IMR-90 (cell line): ENCODE data around the gene DAPK1. TPM values are rescaled to one million over a fixed set of nuclear protein-coding genes. Genes with fewer than 3 reads are reported as not detected.

Experiments
- ATAC-seq: fragments of 200-7000 bp; cut with Tn5 transposase; 2 replicates; pipeline ENCODE4 v1.9.1; 2020; ENCODE audit warnings: low read depth, mild to moderate bottlenecking, moderate library complexity
- BruUV-seq: library from RNA; stranded (reverse); fragments of 400-500 nt; replicated peaks from 2 replicates; lab custom pipeline; 2021; lab: Mats Ljungman, UMichigan
- CTCF ChIA-PET: fragments of 300-600 bp; formaldehyde crosslinking; extraction: SDS; loops from one replicate; lab custom pipeline; 2021; ENCODE audit warnings: antibody characterized with exemption; lab: Yijun Ruan, JAX
- POLR2A ChIA-PET: fragments of 300-600 bp; sonication (Branson Sonifier 250); formaldehyde crosslinking; loops from one replicate; lab custom pipeline; 2022; ENCODE audit warnings: antibody characterized with exemption; ENCODE audit not compliant: unreplicated experiment; lab: Charles Lee
- DNase-seq: peaks from one replicate; pipeline ENCODE4 v3.0.0; 2013
- H2AFZ ChIP-seq: replicated peaks from 2 replicates; pipeline ENCODE3; 2013; ENCODE audit warnings: low read length, mild to moderate bottlenecking; ENCODE audit not compliant: poor library complexity
- H2AK5ac ChIP-seq: 2 replicates; pipeline ENCODE4 v1.6.1; 2013; ENCODE audit warnings: low read depth, low read length, inconsistent platforms
- H2AK9ac ChIP-seq: replicated peaks from 2 replicates; pipeline ENCODE3; 2013; ENCODE audit warnings: mild to moderate bottlenecking, low read depth, low read length, moderate library complexity; ENCODE audit not compliant: poor library complexity
- H2BK120ac ChIP-seq: 2 replicates; pipeline ENCODE4 v1.6.1; 2013; ENCODE audit warnings: low read depth, low read length, inconsistent platforms
- H2BK15ac ChIP-seq: 3 replicates; pipeline ENCODE4 v1.6.1; 2013; ENCODE audit warnings: low read depth, low read length, inconsistent platforms
- H2BK20ac ChIP-seq: 2 replicates; pipeline ENCODE4 v1.6.1; 2013; ENCODE audit warnings: low read depth, mild to moderate bottlenecking, inconsistent platforms, low read length, moderate library complexity
- H2BK5ac ChIP-seq: 2 replicates; pipeline ENCODE4 v1.6.1; 2013; ENCODE audit warnings: mild to moderate bottlenecking, low read depth, low read length, inconsistent platforms; ENCODE audit not compliant: poor library complexity, severe bottlenecking
- H3K14ac ChIP-seq: replicated peaks from 2 replicates; pipeline ENCODE4 v1.6.1; 2013; ENCODE audit warnings: low read depth, low read length, inconsistent platforms
- H3K18ac ChIP-seq: 2 replicates; pipeline ENCODE4 v1.6.1; 2013; ENCODE audit warnings: low read depth, low read length, control low read depth
- H3K23ac ChIP-seq: 2 replicates; pipeline ENCODE4 v1.6.1; 2013; ENCODE audit warnings: low read depth, low read length, inconsistent platforms
- H3K27ac ChIP-seq: 2 replicates; pipeline ENCODE4 v1.5.1; 2013; ENCODE audit warnings: mild to moderate bottlenecking, control low read depth, low read length; ENCODE audit not compliant: insufficient read depth
- H3K27me3 ChIP-seq: 2 replicates; pipeline ENCODE4 v1.6.1; 2013; ENCODE audit warnings: low read length; ENCODE audit not compliant: control insufficient read depth, insufficient read depth
- H3K36me3 ChIP-seq: 2 replicates; pipeline ENCODE4 v1.6.1; 2013; ENCODE audit warnings: low read length, mixed read lengths; ENCODE audit not compliant: control insufficient read depth, insufficient read depth
- H3K4ac ChIP-seq: 2 replicates; pipeline ENCODE4 v1.6.1; 2013; ENCODE audit warnings: low read depth, low read length, inconsistent platforms
- H3K4me1 ChIP-seq: 2 replicates; pipeline ENCODE4 v1.6.1; 2013; ENCODE audit warnings: low read length, mixed read lengths; ENCODE audit not compliant: control insufficient read depth, insufficient read depth
- H3K4me2 ChIP-seq: 2 replicates; pipeline ENCODE4 v1.6.1; 2013; ENCODE audit warnings: low read depth, mild to moderate bottlenecking, control low read depth, low read length, moderate library complexity
- H3K4me3 ChIP-seq: 2 replicates; pipeline ENCODE4 v1.5.1; 2013; ENCODE audit warnings: low read depth, mild to moderate bottlenecking, control low read depth, low read length, moderate library complexity; ENCODE audit not compliant: insufficient read depth
- H3K56ac ChIP-seq: 2 replicates; pipeline ENCODE4 v1.6.1; 2013; ENCODE audit warnings: low read length, inconsistent platforms; ENCODE audit not compliant: insufficient read depth; ENCODE audit errors: extremely low read depth
- H3K79me1 ChIP-seq, 2 experiments: 2 replicates each; pipeline ENCODE4 v1.6.1; 2013; ENCODE audit warnings: low read length in 2 of 2, inconsistent platforms in 1 of 2, low read depth in 1 of 2
- H3K9ac ChIP-seq: 2 replicates; pipeline ENCODE4 v1.6.1; 2013; ENCODE audit warnings: low read depth, low read length, control low read depth
- H3K9me1 ChIP-seq: 2 replicates; pipeline ENCODE4 v1.6.1; 2013; ENCODE audit warnings: low read length, inconsistent platforms; ENCODE audit not compliant: insufficient read depth
- H3K9me3 ChIP-seq: 2 replicates; pipeline ENCODE4 v1.6.1; 2013; ENCODE audit warnings: low read length; ENCODE audit not compliant: control insufficient read depth, insufficient read depth
- H4K20me1 ChIP-seq: 2 replicates; pipeline ENCODE4 v1.6.1; 2013; ENCODE audit warnings: low read length, inconsistent platforms; ENCODE audit not compliant: insufficient read depth
- H4K5ac ChIP-seq: 2 replicates; pipeline ENCODE4 v1.6.1; 2013; ENCODE audit warnings: mild to moderate bottlenecking, low read depth, low read length, control low read depth
- H4K8ac ChIP-seq, 2 experiments: 2 replicates each; pipeline ENCODE4 v1.6.1; 2013; ENCODE audit warnings: low read depth in 2 of 2, low read length in 2 of 2, control low read depth in 1 of 2, inconsistent platforms in 1 of 2
- H4K91ac ChIP-seq: 2 replicates; pipeline ENCODE4 v1.6.1; 2013; ENCODE audit warnings: low read depth, low read length, inconsistent platforms; ENCODE audit not compliant: insufficient read depth
- BHLHE40 ChIP-seq: fragments of 150-350 bp; IDR thresholded peaks from 2 replicates; pipeline ENCODE4 v1.6.1; 2016; ENCODE audit warnings: mild to moderate bottlenecking, low read depth, low read length
- CEBPB ChIP-seq: IDR thresholded peaks from 2 replicates; pipeline ENCODE4 v1.6.1; 2012; ENCODE audit warnings: low read depth, low read length, improper control_type of control experiment
- CHD1 ChIP-seq: IDR thresholded peaks from 2 replicates; pipeline ENCODE4 v1.6.1; 2012; ENCODE audit warnings: low read depth, low read length, improper control_type of control experiment
- FOS ChIP-seq: fragments of 150-350 bp; IDR thresholded peaks from 2 replicates; pipeline ENCODE4 v1.6.1; 2016; ENCODE audit warnings: low read depth, low read length
- MAFK ChIP-seq: IDR thresholded peaks from 2 replicates; pipeline ENCODE4 v1.6.1; 2012; ENCODE audit warnings: low read depth, low read length, improper control_type of control experiment
- MXI1 ChIP-seq: IDR thresholded peaks from 2 replicates; pipeline ENCODE4 v1.6.1; 2012; ENCODE audit warnings: low read depth, mild to moderate bottlenecking, low read length, moderate library complexity, borderline replicate concordance
- RCOR1 ChIP-seq: IDR thresholded peaks from 2 replicates; pipeline ENCODE4 v1.6.1; 2012; ENCODE audit warnings: mild to moderate bottlenecking, low read length, improper control_type of control experiment; ENCODE audit not compliant: insufficient replicate concordance
- RFX5 ChIP-seq: IDR thresholded peaks from 2 replicates; pipeline ENCODE4 v1.8.0; 2012; ENCODE audit warnings: low read depth, mild to moderate bottlenecking, low read length, moderate library complexity
- USF2 ChIP-seq: fragments of 150-350 bp; IDR thresholded peaks from 2 replicates; pipeline ENCODE4 v1.6.1; 2017; ENCODE audit warnings: mild to moderate bottlenecking, antibody characterized with exemption, low read length, low read depth
- WGBS, 2 experiments: methylation state at CpG; one replicate each; pipeline versions ENCODE4 v1.1.5 to v1.1.7; 2013; ENCODE audit warnings: missing lambda C conversion rate in 2 of 2; ENCODE audit not compliant: insufficient read length in 1 of 2; ENCODE audit errors: extremely low coverage in 2 of 2; 5-methylcytosine and 5-hydroxymethylcytosine counted together
- dilution Hi-C: fragments of 300-500 bp; cut with HindIII; formaldehyde crosslinking; loops from one replicate; pipeline ENCODE4 v1.14.3; 2018; ENCODE audit warnings: low sequenced_read_pairs; ENCODE audit not compliant: unreplicated experiment
- in situ Hi-C: fragments of 300-500 bp; cut with MboI; formaldehyde crosslinking; loops from 3 replicates; pipeline ENCODE4 v1.14.3; 2019; ENCODE audit warnings: low sequenced_read_pairs, inconsistent platforms, mixed read lengths
- intact Hi-C: fragments of 100-400 bp; cut with micrococcal nuclease; formaldehyde crosslinking; loops from 2 replicates; pipeline ENCODE4 v1.10.0; 2022
- polyA plus RNA-seq, 3 experiments: library from polyadenylated mRNA; depleted of rRNA; stranded (reverse); fragments of >200 nt; gene quantifications; 2 replicates each; pipeline ENCODE4 v1.2.3, GENCODE V29; 2012; ENCODE audit warnings: low replicate concordance in 1 of 3
- total RNA-seq: library from RNA; depleted of rRNA; stranded (reverse); fragments of >200 nt; gene quantifications from 2 replicates; pipeline ENCODE4 v1.2.3, GENCODE V29; 2012

The DAPK1 gene
- total and polyA plus RNA-seq, 2 of the 4 experiments (the other 2 are of a cell fraction) = under 0.01 to 0.03 TPM

- no peak overlapping the region for H4K91ac ChIP-seq
- no peak overlapping the region for H3K4me3 ChIP-seq
- peaks cover 2% of the 10 kb centered on the region; the same call in 1 of the 2 replicates for H3K9me3 ChIP-seq
- H3K18ac ChIP-seq = no peak overlapping the region
- no peak overlapping the region for H2BK20ac ChIP-seq
- no peak overlapping the region for H3K14ac ChIP-seq
- no peak overlapping the region for H2AFZ ChIP-seq
- BruUV-seq = no TSS peak
- H4K5ac ChIP-seq = no peak overlapping the region
- ATAC-seq (no peak), DNase-seq (no peak)
- TF ChIP-seq RCOR1 (no peak), USF2 (no peak), BHLHE40 (no peak), MXI1 (no peak), CEBPB (no peak), RFX5 (no peak), CHD1 (no peak), FOS (no peak), MAFK (no peak)
- intact Hi-C loops (no loop called here), in situ Hi-C loops (no loop called here), dilution Hi-C loops (no loop called here)
- H3K4me2 ChIP-seq = no peak overlapping the region
- H2BK120ac ChIP-seq = no peak overlapping the region
- no peak overlapping the region for H3K23ac ChIP-seq
- no peak overlapping the region for H2AK5ac ChIP-seq
- H2BK5ac ChIP-seq = no peak overlapping the region
- no peak overlapping the region for H4K8ac ChIP-seq
- H3K36me3 ChIP-seq = no peaks in the 10 kb centered on the region
- no CpG with 5 or more reads among the region's 6 CpGs for WGBS, 2 experiments
- H3K9ac ChIP-seq = no peak overlapping the region
- no peaks in the 10 kb centered on the region for H3K4me1 ChIP-seq
- no peak overlapping the region for H3K4ac ChIP-seq
- H3K27me3 ChIP-seq = peaks cover 3% of the 10 kb centered on the region; the same call in 1 of the 2 replicates
- H2BK15ac ChIP-seq = no peak overlapping the region
- H4K20me1 ChIP-seq = no peaks in the 10 kb centered on the region
- H3K56ac ChIP-seq = no peak overlapping the region
- no peaks in the 10 kb centered on the region for H3K9me1 ChIP-seq
- H3K79me1 ChIP-seq = no peaks in the 10 kb centered on the region
- ChIA-PET POLR2A (no interaction called here), CTCF (no interaction called here)
- H2AK9ac ChIP-seq = no peak overlapping the region
- no peak overlapping the region for H3K27ac ChIP-seq
Observed at GRCh38 chr9:87569008-87569509, 71.4 kb downstream of the DAPK1 start.
